ENCODE results near the gene TAF6L.
"Not testable (repeated sequence)": the region's sequence is repeated elsewhere in the genome, so short reads cannot be mapped to it uniquely, and the experiment has no call there.

TAF6L gene

DNA sequence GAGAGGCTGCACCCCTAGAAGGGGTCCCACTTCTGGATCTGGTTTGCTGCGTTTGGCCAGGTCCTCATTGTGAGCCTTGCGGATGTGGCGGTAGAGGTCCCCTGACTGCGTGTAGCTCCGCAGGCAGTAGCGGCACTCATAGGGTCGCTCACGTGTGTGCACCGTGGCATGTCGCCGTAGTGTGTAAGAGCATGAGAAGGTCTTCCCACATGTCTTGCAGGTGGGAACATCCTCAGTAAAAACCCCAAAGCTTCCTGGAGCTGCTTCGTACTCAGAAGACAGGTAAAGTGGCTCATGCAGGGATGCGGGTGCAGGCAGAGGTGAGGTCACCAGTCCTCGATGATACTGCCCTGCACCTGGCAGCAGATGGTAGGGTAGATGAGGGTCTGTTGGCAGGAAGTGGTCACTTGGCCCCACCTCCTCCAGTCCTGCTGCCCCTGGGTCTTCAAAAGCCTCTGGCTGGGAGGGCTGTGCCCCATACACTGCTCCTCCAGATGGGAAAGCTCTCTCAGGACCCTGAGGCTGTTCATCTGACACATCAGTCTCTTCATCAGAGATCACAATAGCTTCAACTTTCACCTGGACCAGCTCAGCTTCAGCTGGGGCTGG is 18.9 kb upstream of the TAF6L start:
- no peak for DNase-seq (ENCODE audit: low spot score)
- no peak for TF ChIP-seq CTCF (IDR thresholded peaks at IDR 0.05; ENCODE audit: extremely low read depth, missing control alignments)

- no peak for DNase-seq (ENCODE audit: low spot score)
- no peak for TF ChIP-seq CTCF (IDR thresholded peaks at IDR 0.05; ENCODE audit: extremely low read depth, missing control alignments)
Observed at GRCh38 chr11:62752994-62753735, 18.0 kb upstream of the TAF6L start.

DNA sequence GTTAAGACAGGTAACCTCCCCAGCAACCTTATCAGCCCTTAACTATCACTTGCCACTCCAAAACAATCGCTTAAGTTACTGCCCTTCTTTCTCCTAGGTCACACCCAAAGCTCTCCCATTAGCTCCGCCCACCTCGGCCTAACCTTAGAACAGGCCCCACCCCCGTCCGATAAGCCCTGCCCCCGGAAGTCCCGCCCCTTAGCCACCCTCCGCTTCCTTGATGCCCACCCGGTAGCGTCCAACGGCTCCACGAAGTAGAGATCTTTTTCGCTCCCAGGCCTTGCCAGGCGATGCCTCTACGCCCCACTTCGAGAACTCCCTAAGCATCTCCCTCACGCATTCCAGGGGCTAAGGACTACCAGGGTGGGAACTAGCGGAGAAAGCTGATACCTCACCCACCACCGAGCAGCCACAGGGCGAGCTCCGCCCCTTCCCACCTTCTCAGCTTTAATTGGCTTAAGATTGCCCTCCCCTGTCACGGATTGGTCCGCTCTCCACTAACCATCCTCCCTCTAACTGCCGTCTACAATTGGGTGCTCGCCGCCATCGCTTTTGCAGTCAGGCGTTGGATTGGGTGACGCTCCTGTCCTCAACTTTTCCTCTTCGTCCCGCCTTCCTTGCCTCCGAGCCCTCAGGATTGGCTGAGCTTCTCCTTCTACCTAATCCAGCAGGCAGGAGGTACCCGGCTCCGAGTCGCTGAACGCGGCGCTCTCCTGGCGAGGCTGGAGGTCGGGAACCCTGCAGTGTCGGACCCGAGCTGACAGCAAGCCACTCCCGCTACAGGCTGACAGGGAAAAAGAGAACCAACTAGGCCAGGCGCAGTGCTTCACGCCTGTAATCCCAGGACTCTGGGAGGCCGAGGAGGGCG is 17.2 kb upstream of the TAF6L start, which contains the start of gene ZBTB3:
Gene ZBTB3, minus strand, starts transcription at position 425 of the 868 bp plus-strand sequence. CDS start 496 bp downstream, outside the sequence.
- DNase-seq (ENCODE audit: low spot score) = peak; percentile 91
- TF ChIP-seq CTCF (IDR thresholded peaks at IDR 0.05; ENCODE audit: extremely low read depth, missing control alignments) = no peak

DNA sequence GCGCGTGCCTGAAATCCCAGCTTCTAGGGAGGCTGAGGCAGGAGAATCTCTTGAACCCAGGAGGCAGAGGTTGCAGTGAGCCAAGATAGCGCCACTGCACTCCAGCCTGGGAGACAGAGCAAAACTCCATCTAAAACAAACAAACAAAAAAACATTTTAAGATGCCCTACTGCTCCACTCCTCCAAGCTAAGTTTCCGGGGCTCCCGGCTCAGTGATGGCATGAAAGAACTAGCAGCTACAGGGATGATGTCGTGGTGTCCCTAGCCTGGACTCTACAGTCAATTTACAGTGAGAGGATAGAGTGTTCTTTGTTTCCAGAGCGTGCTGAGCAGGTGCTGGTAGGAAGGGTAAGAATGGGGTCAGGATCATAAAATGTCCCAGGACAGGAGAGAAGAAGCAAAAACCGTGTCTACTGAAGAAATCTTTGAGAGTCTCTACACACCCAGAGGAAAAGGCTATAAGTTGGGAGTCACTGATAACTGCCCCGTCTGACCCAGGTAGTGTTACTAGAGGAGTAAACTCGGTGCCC is 16.0 kb upstream of the TAF6L start:
- TF ChIP-seq CTCF (IDR thresholded peaks at IDR 0.05; ENCODE audit: extremely low read depth, missing control alignments) = no peak
- no peak for DNase-seq (ENCODE audit: low spot score)

DNA sequence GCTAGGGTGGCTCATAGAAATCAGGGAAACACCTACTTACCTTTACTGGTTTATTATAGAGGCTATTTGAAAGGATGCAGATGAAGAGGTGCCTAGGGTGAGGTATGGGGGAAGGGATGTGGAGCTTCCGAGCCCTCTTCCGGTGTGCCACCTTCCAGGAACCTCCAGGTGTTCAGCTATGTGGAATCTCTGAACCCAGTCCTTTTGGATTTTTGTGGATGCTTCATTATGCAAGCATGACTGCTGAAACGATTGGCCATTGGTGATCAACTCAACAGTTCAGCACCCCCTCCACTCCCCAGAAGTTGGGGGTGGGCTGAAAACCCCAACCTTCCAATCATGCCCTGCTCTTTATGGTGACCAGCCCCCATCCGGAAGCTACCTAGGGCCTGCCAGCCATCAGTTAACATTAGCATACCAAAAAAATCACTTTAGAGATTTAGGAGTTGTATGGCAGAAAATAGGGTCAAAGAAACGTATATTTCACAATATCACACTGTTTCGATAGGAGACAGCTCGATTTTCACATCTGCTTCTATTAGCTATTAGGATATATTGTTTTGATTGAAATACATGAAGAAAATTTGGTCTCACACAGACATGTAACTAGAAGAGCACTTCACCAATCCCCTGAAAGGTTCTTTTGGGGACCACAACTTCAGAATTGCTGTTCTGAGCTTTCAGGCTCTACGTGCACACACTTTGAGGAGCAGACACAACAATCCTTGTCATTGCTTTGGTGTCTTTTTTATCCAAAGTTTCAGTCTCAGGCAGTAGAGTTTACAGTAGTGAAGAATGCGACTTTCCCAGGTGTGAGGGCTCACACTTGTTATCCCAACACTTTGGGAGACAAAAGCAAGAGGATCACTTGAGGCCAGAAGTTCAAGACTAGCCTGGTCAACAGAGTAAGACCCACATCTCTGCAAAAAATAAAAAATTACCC is 13.1 kb upstream of the TAF6L start:
- no peak for TF ChIP-seq CTCF (IDR thresholded peaks at IDR 0.05; ENCODE audit: extremely low read depth, missing control alignments)
- no peak for DNase-seq (ENCODE audit: low spot score)

DNA sequence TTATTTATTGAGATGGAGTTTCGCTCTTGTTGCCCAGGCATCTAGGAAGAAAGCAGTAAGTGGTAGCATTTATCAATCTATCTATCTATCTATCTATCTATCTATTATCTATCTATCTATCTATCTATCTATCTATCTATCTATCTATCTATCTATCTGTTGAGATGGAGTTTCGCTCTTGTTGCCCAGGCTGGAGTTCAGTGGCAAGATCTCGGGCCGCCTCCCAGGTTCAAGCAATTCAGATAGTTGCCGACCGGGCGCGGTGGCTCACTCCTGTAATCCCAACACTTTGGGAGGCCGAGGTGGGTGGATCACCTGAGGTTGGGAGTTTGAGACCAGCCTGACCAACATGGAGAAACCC is 10.3 kb upstream of the TAF6L start:
- not testable (repeated sequence) for DNase-seq (ENCODE audit: low spot score)

- TF ChIP-seq CTCF (IDR thresholded peaks at IDR 0.05; ENCODE audit: extremely low read depth, missing control alignments) = no peak
- DNase-seq (ENCODE audit: low spot score) = no peak
Observed at GRCh38 chr11:62770778-62771143, 435 bp upstream of the TAF6L start.

Measured in GM20000 (cell line).